Motor neuron (in vitro differentiated cells): Measurements from ENCODE around the gene USP36. TPM values are rescaled to one million over a fixed set of nuclear protein-coding genes. Genes with fewer than 3 reads are reported as not detected.

Experiments
- ATAC-seq, 8 experiments: fragments of 200-7000 bp; cut with Tn5 transposase; replicated peaks in 6 of 8; 2 replicates each; pipeline ENCODE4 v1.8.0; 2021; ENCODE audit warnings: mild to moderate bottlenecking in 8 of 8, moderate library complexity in 8 of 8
- H3K27ac ChIP-seq, 2 donors: fragments of 250-450 bp; sonication (Bioruptor Pico); 2 replicates each; pipeline ENCODE4 v1.9.0; 2021; ENCODE audit warnings: antibody characterized with exemption in 2 of 2, mild to moderate bottlenecking in 2 of 2, moderate library complexity in 1 of 2
- H3K4me1 ChIP-seq, 2 donors: fragments of 250-450 bp; sonication (Bioruptor Pico); replicated peaks in 1 of 2; 2 replicates each; pipeline ENCODE4 v1.6.1; 2021; ENCODE audit warnings: antibody characterized with exemption in 2 of 2, mild to moderate bottlenecking in 2 of 2, moderate library complexity in 1 of 2
- H3K4me3 ChIP-seq, 5 donors: fragments of 250-450 bp; sonication (Bioruptor Pico); 2 replicates each; pipeline ENCODE4 v1.9.0; 2021; ENCODE audit warnings: antibody characterized with exemption in 5 of 5, mild to moderate bottlenecking in 5 of 5, moderate library complexity in 4 of 5
- WGBS, 10 experiments: fragments of 450-650 bp; shearing (Covaris generic); methylation state at CpG; one replicate each; pipeline ENCODE4 v1.0.0; 2022; 5-methylcytosine and 5-hydroxymethylcytosine counted together
- in situ Hi-C, 9 experiments: fragments of 400-800 bp; cut with MboI; loops; one replicate each; pipeline ENCODE4 v1.15.0; 2021; ENCODE audit warnings: low sequenced_read_pairs in 9 of 9, low pct_unique_long_range_greater_than_20kb in 2 of 9; ENCODE audit not compliant: unreplicated experiment in 9 of 9
- total RNA-seq, 8 experiments: library from RNA; unstranded; fragments of 300-600 nt; gene quantifications; 2 replicates each; pipeline versions ENCODE4 v1.2.3 to v1.2.4, GENCODE V29; 2022

The USP36 gene
- total RNA-seq, 8 experiments from 2014 or later, result 16.1 to 57.5 (median 25.9) TPM

DNA sequence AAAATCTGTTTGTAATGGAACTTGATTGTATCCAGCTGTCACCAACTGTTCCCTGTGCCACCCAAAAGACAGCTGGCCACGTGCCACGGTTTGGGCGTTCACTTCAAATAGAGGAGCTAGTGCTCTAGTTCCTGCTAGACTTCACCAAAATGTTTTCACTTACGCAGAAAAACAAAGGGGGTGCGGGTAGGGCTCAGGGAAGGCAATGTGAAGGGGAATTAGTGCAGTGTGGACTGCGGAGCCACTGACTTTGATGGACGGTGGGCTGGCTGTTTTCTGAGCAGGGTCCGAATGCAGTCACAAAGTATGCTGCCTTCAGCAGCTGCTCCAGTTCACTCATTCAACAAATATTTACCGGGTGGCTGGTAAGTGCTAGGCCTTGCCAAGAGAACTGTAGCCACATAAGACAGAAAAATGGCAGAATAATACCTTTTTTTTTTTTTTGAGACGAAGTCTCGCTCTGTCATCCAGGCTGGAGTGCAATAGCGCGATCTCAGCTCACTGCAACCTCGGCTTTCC is 50.9 kb downstream of the USP36 start:
- no peak overlapping the region for H3K4me3 ChIP-seq
- no peak overlapping the region for H3K27ac ChIP-seq
- 0 to 83% (median 42%) methylated on average over 1 to 12 of the region's 14 CpGs for WGBS, 10 experiments
- in situ Hi-C loops, result no loop called here
- peaks cover 0 to 22% of the 10 kb centered on the region in 2 donors for H3K4me1 ChIP-seq
- peak; percentile 61 to 88 (median 64) for ATAC-seq

DNA sequence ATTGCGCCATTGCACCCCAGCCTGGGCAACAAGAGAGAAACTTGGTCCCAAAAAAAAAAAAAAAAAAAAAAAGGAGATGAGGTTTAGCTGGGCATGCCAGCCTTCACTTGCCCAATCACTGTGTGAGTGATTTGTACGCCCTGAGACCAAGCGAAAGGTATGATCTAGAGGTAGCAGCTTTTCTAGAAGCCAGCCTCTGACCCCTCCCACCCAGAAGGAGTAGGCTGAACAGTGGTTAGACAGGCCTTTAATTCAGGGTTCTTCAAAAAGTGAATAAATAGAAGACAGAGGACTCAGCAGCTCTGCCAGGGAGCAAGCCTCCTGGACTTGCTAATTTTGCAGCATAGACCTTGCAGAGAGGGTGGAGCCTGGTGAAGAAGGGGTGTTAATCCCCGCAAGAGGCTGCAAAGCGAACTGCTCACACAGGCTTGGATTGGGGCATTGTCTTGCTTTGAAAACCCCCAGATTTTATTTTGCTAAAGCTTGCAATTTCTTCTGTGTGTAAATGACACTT is 51.4 kb downstream of the USP36 start:
- WGBS, 10 experiments, result 8 to 100% (median 78%) methylated on average over 1 to 5 of the region's 5 CpGs; no CpG with 5 or more reads in 3 of the 10 experiments
- Histone ChIP-seq H3K27ac (no peak overlapping the region), H3K4me1 (peaks cover 0 to 22% of the 10 kb centered on the region in 2 donors), H3K4me3 (no peak overlapping the region)
- ATAC-seq, result peak; percentile 21 to 95 (median 40)
- in situ Hi-C loops, result no loop called here

DNA sequence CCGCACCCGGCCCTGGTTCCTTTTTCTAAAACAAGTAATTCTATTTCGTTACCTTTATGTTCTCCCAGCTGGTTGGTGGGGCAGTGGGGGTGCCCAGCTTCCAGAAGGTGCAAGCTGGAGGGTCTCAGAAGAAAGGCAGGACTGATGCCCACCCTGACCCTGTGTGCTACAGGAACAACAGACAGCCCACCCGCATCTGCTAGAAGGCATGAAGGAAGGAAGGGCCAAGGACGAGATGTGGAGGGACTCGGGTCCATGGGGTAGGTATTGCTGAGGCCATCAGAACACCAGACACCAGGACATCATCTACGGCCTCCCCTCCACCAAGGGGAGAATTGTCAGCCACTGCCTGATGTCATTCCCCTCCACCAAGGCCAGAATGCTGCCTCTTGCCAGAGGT is 52.2 kb downstream of the USP36 start:
- peaks cover 0 to 22% of the 10 kb centered on the region in 2 donors for H3K4me1 ChIP-seq
- no peak for ATAC-seq
- in situ Hi-C loops, result no loop called here
- H3K4me3 ChIP-seq, result no peak overlapping the region
- no peak overlapping the region for H3K27ac ChIP-seq
- WGBS, 10 experiments, result 67 to 100% (median 100%) methylated on average over 1 to 7 of the region's 7 CpGs; no CpG with 5 or more reads in 5 of the 10 experiments

DNA sequence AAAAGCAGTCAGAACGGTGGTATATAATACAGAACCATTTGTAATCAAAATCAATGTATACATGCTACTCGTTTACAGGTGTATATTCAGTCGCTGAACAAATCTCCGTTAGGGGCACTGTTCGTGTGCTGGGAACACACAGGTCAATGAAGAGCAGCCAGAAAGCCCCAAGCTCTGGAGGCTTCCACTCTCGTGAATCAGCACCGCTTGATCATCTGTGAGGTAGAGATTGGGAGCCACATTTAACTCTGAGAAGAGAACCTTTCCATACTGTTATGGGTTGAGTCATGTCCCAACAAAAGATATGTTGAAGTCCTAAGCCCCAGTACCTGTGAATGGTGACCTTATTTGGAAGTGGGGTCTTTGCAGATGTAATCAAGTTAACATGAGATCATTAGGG is 53.2 kb downstream of the USP36 start:
- in situ Hi-C loops, result no loop called here
- no peak overlapping the region for H3K27ac ChIP-seq
- no peak for ATAC-seq
- WGBS, 10 experiments, result 84 to 100% (median 95%) methylated on average over 1 to 7 of the region's 7 CpGs; no CpG with 5 or more reads in 2 of the 10 experiments
- peaks cover 4 to 26% of the 10 kb centered on the region in 2 donors for H3K4me1 ChIP-seq
- H3K4me3 ChIP-seq, result no peak overlapping the region

DNA sequence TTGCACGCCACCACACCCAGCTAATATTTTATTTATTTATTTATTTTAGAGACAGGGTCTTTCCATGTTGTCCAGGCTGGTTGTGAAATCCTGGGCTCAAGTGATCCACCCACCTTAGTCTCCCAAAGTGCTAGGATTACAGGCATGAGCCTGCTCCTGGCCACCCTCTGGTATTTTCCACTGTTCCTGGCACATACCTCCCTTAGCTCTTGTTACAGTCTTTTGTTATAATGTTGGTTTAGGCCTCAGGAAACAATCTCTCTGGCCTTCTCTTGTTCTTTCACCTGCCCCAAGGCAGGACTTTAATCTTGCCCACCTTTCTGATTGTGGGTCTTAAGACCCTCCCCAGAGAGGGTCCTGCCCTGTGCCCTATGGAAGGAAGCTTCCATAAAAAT is 55.0 kb downstream of the USP36 start:
- H3K4me3 ChIP-seq, result no peak overlapping the region
- in situ Hi-C loops, result no loop called here
- 100% methylated on average over 1 of the region's 1 CpG; no CpG with 5 or more reads in 6 of the 10 experiments for WGBS, 10 experiments
- no peak for ATAC-seq
- H3K27ac ChIP-seq, result no peak overlapping the region
- H3K4me1 ChIP-seq, result peaks cover 9 to 20% of the 10 kb centered on the region in 2 donors

DNA sequence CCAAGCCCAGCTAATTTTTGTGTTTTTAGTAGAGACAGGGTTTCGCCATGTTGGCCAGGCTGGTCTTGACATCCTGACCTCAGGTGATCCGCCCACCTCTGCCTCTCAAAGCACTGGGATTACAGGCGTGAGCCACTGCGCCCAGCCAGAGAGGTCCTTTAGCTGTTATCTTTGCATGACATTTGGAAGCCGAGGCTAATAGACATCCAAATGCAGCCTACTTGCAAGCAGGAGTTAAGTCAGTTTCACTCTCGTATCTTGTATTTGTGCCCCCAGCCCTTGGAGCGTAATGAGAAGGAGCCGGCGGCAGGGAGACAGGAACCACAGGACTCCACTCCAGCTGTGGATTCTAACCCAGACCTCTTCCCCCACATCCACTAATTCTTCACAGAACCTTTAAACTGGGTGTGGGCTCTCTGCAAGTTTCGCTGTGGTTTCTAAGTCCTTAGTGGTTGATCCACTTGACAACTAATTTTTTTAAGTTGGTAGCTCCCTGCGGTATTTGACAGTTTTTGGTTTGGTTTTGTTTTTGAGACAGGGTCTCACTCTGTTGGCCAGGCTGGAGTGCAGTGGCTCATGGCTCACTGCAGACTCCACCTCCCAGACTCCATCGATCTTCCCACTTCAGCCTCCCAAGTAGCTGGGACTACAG is 55.5 kb downstream of the USP36 start:
- 77 to 100% (median 96%) methylated on average over 1 to 7 of the region's 12 CpGs; no CpG with 5 or more reads in 4 of the 10 experiments for WGBS, 10 experiments
- Histone ChIP-seq H3K27ac (no peak overlapping the region), H3K4me1 (peaks cover 12 to 19% of the 10 kb centered on the region in 2 donors), H3K4me3 (no peak overlapping the region)
- no peak for ATAC-seq
- in situ Hi-C loops, result no loop called here

DNA sequence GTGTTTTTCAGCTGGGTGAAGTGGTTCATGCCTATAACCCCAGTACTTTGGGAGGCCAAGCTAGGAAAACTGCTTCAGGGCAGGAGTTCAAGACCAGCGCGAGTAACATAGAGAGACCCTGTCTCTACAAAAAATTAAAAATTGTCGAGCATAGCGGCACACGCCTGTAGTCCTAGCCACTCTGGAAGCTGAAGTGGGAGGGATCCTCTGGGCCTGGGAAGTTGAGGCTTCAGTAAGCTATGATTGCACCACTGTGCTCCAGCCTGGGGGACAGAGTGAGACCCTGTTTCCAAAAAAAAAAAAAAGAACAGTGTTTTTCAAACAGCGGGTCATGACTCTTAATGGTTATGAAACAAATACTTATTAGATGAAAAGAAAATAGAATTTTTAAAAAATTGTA is 56.3 kb downstream of the USP36 start:
- Histone ChIP-seq H3K4me1 (peaks cover 15 to 16% of the 10 kb centered on the region in 2 donors), H3K4me3 (no peak overlapping the region), H3K27ac (no peak overlapping the region)
- in situ Hi-C loops, result no loop called here
- no peak for ATAC-seq
- WGBS, 10 experiments, result 50 to 100% (median 100%) methylated on average over 1 to 5 of the region's 6 CpGs; no CpG with 5 or more reads in 2 of the 10 experiments

DNA sequence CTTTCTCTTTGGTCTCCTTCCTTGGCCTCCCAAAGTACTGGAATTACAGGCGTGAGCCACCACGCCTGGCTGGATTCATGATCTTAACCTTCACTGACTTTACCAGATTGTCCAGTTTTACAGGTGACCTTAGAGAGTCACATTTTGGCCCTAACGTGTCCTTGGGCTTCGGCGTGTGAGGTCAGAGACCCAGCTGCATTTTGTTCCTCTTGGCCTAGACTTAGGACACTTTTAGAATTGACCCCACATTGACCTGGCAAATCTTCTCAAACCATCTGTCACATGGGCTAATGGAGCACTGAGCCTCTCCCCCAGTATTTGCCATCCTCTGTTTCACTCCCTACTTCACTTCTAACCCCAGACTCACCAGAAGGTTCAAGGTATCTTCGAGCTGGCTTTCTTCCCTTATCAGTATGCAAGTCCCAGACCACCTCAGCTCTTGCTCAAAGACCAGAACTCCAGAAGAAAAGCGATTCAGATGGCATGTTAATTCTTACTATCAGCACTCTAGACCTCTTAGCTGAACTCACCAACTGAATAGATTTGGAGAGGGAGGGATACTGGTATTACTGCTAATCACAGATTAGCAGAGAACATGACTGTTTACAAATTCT is 56.8 kb downstream of the USP36 start:
- ATAC-seq, result no peak
- Histone ChIP-seq H3K4me3 (no peak overlapping the region), H3K4me1 (peaks cover 12 to 16% of the 10 kb centered on the region in 2 donors), H3K27ac (no peak overlapping the region)
- in situ Hi-C loops, result no loop called here
- 67 to 100% (median 93%) methylated on average over 1 to 5 of the region's 7 CpGs; no CpG with 5 or more reads in 3 of the 10 experiments for whole genome bisulfite sequencing, 10 experiments

DNA sequence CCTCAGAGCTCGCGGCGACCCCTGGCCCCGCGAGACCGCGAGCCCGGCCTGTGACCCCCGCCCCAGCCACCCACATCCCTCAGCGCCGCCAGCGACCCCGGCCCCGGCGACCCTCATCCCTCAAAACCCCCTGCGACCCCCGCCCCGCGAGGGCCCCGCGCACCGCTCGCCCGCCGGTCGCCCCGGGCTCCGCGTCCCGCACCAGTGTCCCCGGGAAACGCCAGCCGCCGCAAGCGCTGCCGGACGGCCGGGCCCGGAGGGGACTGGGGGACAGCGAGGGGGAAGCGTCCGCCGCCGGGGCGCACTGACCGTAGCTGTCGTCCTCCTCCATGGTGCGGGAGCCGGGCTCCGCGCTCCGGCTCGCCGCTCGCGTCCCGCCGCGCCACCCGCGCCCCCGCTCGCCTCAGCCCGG is 58.7 kb downstream of the USP36 start, which contains the start of gene CYTH1:
TSS of gene CYTH1 (minus strand) at position 381 of the 412 bp plus-strand sequence. CDS start at position 331, 50 bp downstream.
- no CpG with 5 or more reads among the region's 64 CpGs for WGBS, 10 experiments
- peak within 1 kb of the TSS; percentile 77 to 80 for H3K27ac ChIP-seq
- peaks cover 12 to 16% of the 10 kb centered on the region in 2 donors for H3K4me1 ChIP-seq
- peak in 7 of 8 experiments; percentile 17 to 76 (median 65) for ATAC-seq
- in situ Hi-C loops, result no loop called here
- H3K4me3 ChIP-seq, result peak within 1 kb of the TSS; percentile 61 to 99 (median 92)

DNA sequence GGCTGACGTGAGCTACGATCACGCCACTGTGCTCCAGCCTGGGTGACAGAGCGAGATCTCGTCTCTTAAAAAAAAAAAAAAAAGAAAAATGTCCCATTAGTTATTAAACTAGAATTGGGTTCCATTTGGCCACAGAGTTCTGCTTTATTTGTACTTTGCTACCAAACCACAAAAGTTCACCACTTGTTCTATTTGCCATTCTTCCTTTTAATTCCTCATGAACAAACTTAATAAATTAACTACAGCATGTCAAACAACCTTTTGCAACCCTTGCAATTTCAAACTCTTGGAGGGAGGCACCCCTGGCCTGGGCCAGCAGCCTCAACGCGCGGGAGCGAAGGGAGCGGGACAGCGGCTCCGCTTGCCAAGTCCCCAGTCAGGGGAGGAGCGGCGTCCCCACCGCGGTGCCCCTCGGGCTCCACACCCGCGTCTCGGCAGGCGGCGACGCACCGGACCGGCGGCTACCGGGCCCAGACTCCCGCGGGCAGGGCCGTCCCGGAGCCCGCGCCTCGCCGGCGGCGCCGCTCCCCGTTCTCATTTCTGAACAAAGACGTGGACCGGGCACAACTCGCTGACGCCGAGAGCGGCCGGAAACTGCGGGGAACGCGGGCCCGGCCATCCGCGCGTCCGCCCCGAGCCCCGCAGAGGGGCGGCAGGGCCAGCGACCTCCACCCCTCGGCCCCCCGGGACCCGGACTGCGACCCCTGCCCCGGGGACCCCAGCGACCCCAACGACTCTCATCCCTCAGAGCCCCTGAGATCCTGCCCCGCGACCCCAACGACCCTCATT is 59.3 kb downstream of the USP36 start:
- in situ Hi-C loops, result no loop called here
- Histone ChIP-seq H3K4me1 (peaks cover 12 to 16% of the 10 kb centered on the region in 2 donors), H3K4me3 (peak overlapping the region; percentile 61 to 99 (median 92)), H3K27ac (peak overlapping the region; percentile 66 to 77)
- ATAC-seq, result peak; percentile 19 to 36 (median 28)
- 2 to 60% (median 34%) methylated on average over 3 to 12 of the region's 68 CpGs; no CpG with 5 or more reads in 2 of the 10 experiments for WGBS, 10 experiments

DNA sequence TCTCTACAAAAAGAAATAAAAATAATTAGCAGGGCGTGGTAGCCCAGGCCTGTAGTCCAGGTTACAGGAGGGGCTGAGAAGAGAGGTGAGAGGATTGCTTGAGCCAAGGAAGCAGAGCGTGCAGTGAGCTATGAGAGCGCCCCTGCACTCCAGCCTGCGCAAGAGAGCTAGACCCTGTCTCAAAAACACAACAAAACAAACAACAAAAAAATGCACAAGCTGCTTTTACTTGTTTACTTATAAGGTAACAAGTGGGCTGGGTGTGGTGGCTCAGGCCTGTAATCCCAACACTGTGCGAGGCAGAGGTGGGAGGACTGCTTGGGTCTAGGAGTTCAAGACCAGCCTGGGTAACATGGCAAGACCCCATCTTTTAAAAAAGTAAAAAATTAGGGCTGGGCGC is 60.3 kb downstream of the USP36 start:
- Histone ChIP-seq H3K4me1 (peaks cover 12 to 16% of the 10 kb centered on the region in 2 donors), H3K4me3 (peak overlapping the region in 3 of 5 donors; percentile 61 to 99 (median 97)), H3K27ac (no peak overlapping the region)
- ATAC-seq, result no peak
- in situ Hi-C loops, result no loop called here
- 73 to 100% (median 96%) methylated on average over 1 to 6 of the region's 6 CpGs; no CpG with 5 or more reads in 3 of the 10 experiments for WGBS, 10 experiments

DNA sequence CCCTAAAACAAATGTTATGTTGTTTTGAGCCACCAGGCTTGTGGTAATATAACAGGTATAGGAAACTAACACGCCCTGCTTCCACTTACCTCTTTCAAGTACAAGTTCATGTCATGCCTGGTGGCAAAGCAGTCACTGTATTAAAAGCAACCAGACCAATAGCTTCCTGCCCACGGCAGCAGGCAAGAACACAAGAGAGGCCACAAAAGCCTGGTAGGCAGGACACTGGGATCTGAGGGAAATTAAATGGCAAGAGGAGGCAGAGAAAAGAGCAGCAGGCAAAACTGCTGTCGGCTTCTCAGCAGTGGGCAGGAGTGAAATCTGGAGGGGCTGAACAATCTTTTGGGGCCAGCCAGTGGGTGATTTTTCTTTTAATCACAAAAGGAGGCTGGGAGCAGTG is 60.8 kb downstream of the USP36 start:
- Histone ChIP-seq H3K27ac (no peak overlapping the region), H3K4me3 (no peak overlapping the region), H3K4me1 (peaks cover 13 to 16% of the 10 kb centered on the region in 2 donors)
- WGBS, 10 experiments, result 0 to 100% (median 70%) methylated on average over 1 to 3 of the region's 3 CpGs; no CpG with 5 or more reads in 3 of the 10 experiments
- no peak for ATAC-seq
- in situ Hi-C loops, result no loop called here
